ENCODE results near the gene POU4F2. TPM values are rescaled to one million over a fixed set of nuclear protein-coding genes. Genes with fewer than 3 reads are reported as not detected.

The POU4F2 gene
- total RNA-seq, 1 experiment from 2014 or later = not detected

DNA sequence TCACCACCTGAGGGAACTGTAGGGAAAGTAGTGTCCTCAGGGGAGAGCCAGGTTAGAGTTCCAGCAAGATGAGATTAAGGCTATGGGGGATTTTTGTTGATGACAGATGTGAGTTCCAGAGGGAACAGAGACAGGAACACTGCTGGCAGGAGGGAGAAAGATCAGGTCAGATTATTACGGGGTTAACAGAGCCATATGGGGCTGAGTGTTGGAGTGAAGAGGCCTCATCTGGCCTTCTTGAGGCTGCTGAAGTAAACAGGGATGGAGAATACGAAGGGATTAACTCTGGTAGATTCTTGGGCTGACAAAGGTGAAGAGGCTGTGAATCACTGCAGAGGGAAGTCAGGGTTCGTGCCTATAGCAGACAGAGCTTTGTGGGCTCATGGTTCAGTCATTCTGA, 47.9 kb upstream of the POU4F2 start:
- no peak overlapping the region for H3K14ac ChIP-seq (ENCODE audit: insufficient read depth, low read length)
- DNase-seq = no peak
- TF ChIP-seq, protein P1, sequence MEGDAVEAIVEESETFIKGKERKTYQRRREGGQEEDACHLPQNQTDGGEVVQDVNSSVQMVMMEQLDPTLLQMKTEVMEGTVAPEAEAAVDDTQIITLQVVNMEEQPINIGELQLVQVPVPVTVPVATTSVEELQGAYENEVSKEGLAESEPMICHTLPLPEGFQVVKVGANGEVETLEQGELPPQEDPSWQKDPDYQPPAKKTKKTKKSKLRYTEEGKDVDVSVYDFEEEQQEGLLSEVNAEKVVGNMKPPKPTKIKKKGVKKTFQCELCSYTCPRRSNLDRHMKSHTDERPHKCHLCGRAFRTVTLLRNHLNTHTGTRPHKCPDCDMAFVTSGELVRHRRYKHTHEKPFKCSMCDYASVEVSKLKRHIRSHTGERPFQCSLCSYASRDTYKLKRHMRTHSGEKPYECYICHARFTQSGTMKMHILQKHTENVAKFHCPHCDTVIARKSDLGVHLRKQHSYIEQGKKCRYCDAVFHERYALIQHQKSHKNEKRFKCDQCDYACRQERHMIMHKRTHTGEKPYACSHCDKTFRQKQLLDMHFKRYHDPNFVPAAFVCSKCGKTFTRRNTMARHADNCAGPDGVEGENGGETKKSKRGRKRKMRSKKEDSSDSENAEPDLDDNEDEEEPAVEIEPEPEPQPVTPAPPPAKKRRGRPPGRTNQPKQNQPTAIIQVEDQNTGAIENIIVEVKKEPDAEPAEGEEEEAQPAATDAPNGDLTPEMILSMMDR (conservative IDR thresholded peaks at IDR 0.05) = no peak
- Mint-ChIP-seq H3K36me3 (ENCODE audit: insufficient read depth in 1 of 3, low read depth in 3 of 3) (no peaks in the 10 kb centered on the region; a peak in 1 of 7 replicates), H3K4me1 (no peaks in the 10 kb centered on the region), H3K27ac (no peak overlapping the region), H3K9me3 (peaks cover 4 to 7% of the 10 kb centered on the region in 2 experiments; a peak in 4 of 5 replicates), H3K4me3 (no peak overlapping the region), H3K27me3 (ENCODE audit: low read depth) (no peaks in the 10 kb centered on the region)
- no peak overlapping the region for H3K4me2 ChIP-seq (ENCODE audit: insufficient read depth, insufficient read length, low read length)
- H3K4ac ChIP-seq (ENCODE audit: low read depth, low read length) = no peak overlapping the region
- no peak overlapping the region for H3K18ac ChIP-seq (ENCODE audit: insufficient read length, low read depth, low read length)
- H2BK120ac ChIP-seq (ENCODE audit: low read depth, low read length, poor library complexity, severe bottlenecking) = no peak overlapping the region
- H4K20me1 ChIP-seq (ENCODE audit: control insufficient read depth, insufficient read depth, insufficient read length) = no peaks in the 10 kb centered on the region
- H4K8ac ChIP-seq (replicated peaks; ENCODE audit: insufficient read length, low read depth, low read length) = no peak overlapping the region
- H3K56ac ChIP-seq (ENCODE audit: insufficient read length, low read depth, low read length) = no peak overlapping the region
- no peak overlapping the region for H2AK5ac ChIP-seq (ENCODE audit: insufficient read length, low read length)
- no peak overlapping the region for H2BK5ac ChIP-seq (ENCODE audit: insufficient read length, low read length)
- no CpG with 5 or more reads among the region's 3 CpGs for WGBS (ENCODE audit: extremely low coverage, insufficient read length, low lambda C conversion rate)
- H3K23me2 ChIP-seq (ENCODE audit: insufficient read length, low read depth, low read length, poor library complexity, severe bottlenecking) = no peaks in the 10 kb centered on the region
- H4K5ac ChIP-seq (ENCODE audit: insufficient read length, low read depth, low read length) = peak overlapping the region; percentile 42
- no peak overlapping the region for H2BK20ac ChIP-seq (ENCODE audit: low read depth, low read length, poor library complexity, severe bottlenecking)
- H2BK15ac ChIP-seq (ENCODE audit: low read depth, low read length) = no peak overlapping the region
- H4K91ac ChIP-seq (ENCODE audit: insufficient read length, low read depth, low read length) = no peak overlapping the region
- H2AFZ ChIP-seq (ENCODE audit: low read length) = no peak overlapping the region
- H3K9ac ChIP-seq (ENCODE audit: extremely low read depth, insufficient read length, low read length) = no peak overlapping the region
- no peak overlapping the region for H2BK12ac ChIP-seq (ENCODE audit: insufficient read length, low read depth, low read length)
- H3K9me3 ChIP-seq (ENCODE audit: control insufficient read depth, low read depth, low read length) = no peaks in the 10 kb centered on the region
- H3K79me1 ChIP-seq (ENCODE audit: insufficient read depth, low read depth, low read length, poor library complexity, severe bottlenecking) = no peaks in the 10 kb centered on the region
- H3K27ac ChIP-seq (ENCODE audit: insufficient read length, low read depth, low read length) = no peak overlapping the region
- H3K23ac ChIP-seq (ENCODE audit: insufficient read length, low read depth, low read length) = no peak overlapping the region
- H3K4me1 ChIP-seq (ENCODE audit: insufficient read depth, low read length) = no peaks in the 10 kb centered on the region
- no peaks in the 10 kb centered on the region for H3K27me3 ChIP-seq (ENCODE audit: insufficient read depth, low read length)
- no peaks in the 10 kb centered on the region for H3K79me2 ChIP-seq (ENCODE audit: insufficient read depth, low read length)
- H3T11ph ChIP-seq (ENCODE audit: low read length) = no peak overlapping the region
